Endothelial cell of umbilical vein (primary cell): Measurements from ENCODE around the gene CCDC60.

Experiments
- EZH2 ChIP-seq: IDR thresholded peaks from 2 replicates; pipeline ENCODE4 v1.6.1; 2012; ENCODE audit warnings: borderline replicate concordance, low read depth, mild to moderate bottlenecking, moderate library complexity, low read length, inconsistent platforms; ENCODE audit not compliant: severe bottlenecking
- GATA2 ChIP-seq: IDR thresholded peaks from 2 replicates; pipeline ENCODE4 v1.7.0; 2011; ENCODE audit warnings: low read depth, mild to moderate bottlenecking, moderate library complexity, mixed read lengths, low read length; ENCODE audit not compliant: insufficient read length, insufficient read depth
- POLR2AphosphoS5 ChIP-seq: IDR thresholded peaks from 2 replicates; pipeline ENCODE4 v1.6.1; 2012; ENCODE audit warnings: low read depth, mild to moderate bottlenecking, control low read depth, low read length, moderate library complexity; ENCODE audit not compliant: insufficient read depth
- TF ChIP-seq, protein P1 (sequence below), 2 donors: IDR thresholded peaks; 1 replicate in 1 of 2; 2 replicates in 1 of 2; pipeline ENCODE4 v1.5.1; 2011; ENCODE audit warnings: low read length in 2 of 2, mild to moderate bottlenecking in 2 of 2, moderate library complexity in 2 of 2, control low read depth in 1 of 2, inconsistent platforms in 1 of 2, low read depth in 1 of 2; ENCODE audit not compliant: insufficient read depth in 1 of 2; ENCODE audit errors: extremely low read depth in 1 of 2

DNA sequence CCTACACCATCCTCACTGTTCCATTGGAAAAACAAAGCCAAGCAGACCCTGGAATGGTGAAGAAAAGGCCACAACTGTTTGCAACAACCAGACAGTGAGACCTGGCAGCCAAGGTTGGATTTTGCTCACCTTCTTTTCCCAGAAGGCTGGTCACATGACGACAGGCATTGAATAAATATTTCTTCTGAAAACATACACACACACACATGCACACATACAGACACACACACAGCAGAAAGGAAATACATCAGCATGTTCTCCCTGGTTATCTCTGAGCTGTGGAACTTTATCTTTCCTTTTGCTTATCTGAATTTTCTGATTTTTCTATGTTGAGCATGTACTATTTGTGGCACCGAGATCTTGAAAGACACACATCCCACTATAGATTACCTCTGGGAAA lies 38.0 kb upstream of the CCDC60 start:
- TF ChIP-seq GATA2: no peak
- TF ChIP-seq POLR2AphosphoS5: no peak
- TF ChIP-seq EZH2: no peak
- TF ChIP-seq, protein P1, sequence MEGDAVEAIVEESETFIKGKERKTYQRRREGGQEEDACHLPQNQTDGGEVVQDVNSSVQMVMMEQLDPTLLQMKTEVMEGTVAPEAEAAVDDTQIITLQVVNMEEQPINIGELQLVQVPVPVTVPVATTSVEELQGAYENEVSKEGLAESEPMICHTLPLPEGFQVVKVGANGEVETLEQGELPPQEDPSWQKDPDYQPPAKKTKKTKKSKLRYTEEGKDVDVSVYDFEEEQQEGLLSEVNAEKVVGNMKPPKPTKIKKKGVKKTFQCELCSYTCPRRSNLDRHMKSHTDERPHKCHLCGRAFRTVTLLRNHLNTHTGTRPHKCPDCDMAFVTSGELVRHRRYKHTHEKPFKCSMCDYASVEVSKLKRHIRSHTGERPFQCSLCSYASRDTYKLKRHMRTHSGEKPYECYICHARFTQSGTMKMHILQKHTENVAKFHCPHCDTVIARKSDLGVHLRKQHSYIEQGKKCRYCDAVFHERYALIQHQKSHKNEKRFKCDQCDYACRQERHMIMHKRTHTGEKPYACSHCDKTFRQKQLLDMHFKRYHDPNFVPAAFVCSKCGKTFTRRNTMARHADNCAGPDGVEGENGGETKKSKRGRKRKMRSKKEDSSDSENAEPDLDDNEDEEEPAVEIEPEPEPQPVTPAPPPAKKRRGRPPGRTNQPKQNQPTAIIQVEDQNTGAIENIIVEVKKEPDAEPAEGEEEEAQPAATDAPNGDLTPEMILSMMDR (IDR thresholded peaks at IDR 0.05; ENCODE audit: extremely low read depth in 1 of 2, insufficient read depth in 1 of 2, low read depth in 1 of 2, low read length in 2 of 2): no peak
